HEK293 (cell line): ENCODE results near the gene ARMH4.

Experiments used
- ZEB2 ChIP-seq: fragments of 450-650 bp; formaldehyde crosslinking; IDR thresholded peaks from 2 replicates; pipeline ENCODE4 v1.5.1; 2016; ENCODE audit warnings: missing biosample characterization, missing genetic modification characterization
- ZFP69B ChIP-seq: fragments of 450-650 bp; formaldehyde crosslinking; IDR thresholded peaks from 2 replicates; pipeline ENCODE4 v1.5.1; 2016; ENCODE audit warnings: missing biosample characterization, missing genetic modification characterization
- ZNF274 ChIP-seq, 2 experiments: fragments of 200-500 bp in 1 of 2; fragments of 450-650 bp in 1 of 2; sonication (Bioruptor generic) in 1 of 2; formaldehyde crosslinking in 1 of 2; IDR thresholded peaks; 2 replicates each; pipeline versions ENCODE4 v1.5.1 to v1.6.1; 2014 to 2016; ENCODE audit warnings: borderline replicate concordance in 1 of 2, inconsistent platforms in 1 of 2, low read length in 1 of 2, missing biosample characterization in 1 of 2, missing genetic modification characterization in 1 of 2
- ZNF391 ChIP-seq: fragments of 450-650 bp; formaldehyde crosslinking; IDR thresholded peaks from 2 replicates; pipeline ENCODE4 v1.5.1; 2016; ENCODE audit warnings: low read depth, missing biosample characterization, missing genetic modification characterization, borderline replicate concordance
- ZNF837 ChIP-seq: fragments of 450-650 bp; formaldehyde crosslinking; IDR thresholded peaks from 2 replicates; pipeline ENCODE4 v1.5.1; 2016; ENCODE audit warnings: missing biosample characterization, missing genetic modification characterization
- ZSCAN23 ChIP-seq: fragments of 450-650 bp; formaldehyde crosslinking; IDR thresholded peaks from 2 replicates; pipeline ENCODE4 v1.5.1; 2016; ENCODE audit warnings: missing biosample characterization, missing genetic modification characterization
- TF ChIP-seq, protein P1 (sequence below): fragments of 450-650 bp; formaldehyde crosslinking; IDR thresholded peaks from 2 replicates; pipeline ENCODE4 v1.5.1; 2016; ENCODE audit warnings: missing biosample characterization, missing genetic modification characterization
- TF ChIP-seq, protein P2 (sequence below): fragments of 450-650 bp; formaldehyde crosslinking; IDR thresholded peaks from 2 replicates; pipeline ENCODE4 v1.5.1; 2016; ENCODE audit warnings: missing biosample characterization, missing genetic modification characterization
- TF ChIP-seq, protein P3 (sequence below): fragments of 450-650 bp; formaldehyde crosslinking; IDR thresholded peaks from 2 replicates; pipeline ENCODE4 v1.5.1; 2016; ENCODE audit warnings: missing biosample characterization, missing genetic modification characterization, borderline replicate concordance
- TF ChIP-seq, protein P4 (sequence below): fragments of 450-650 bp; formaldehyde crosslinking; optimal IDR thresholded peaks from 2 replicates; pipeline ENCODE3; 2016; ENCODE audit warnings: missing biosample characterization, mild to moderate bottlenecking, missing genetic modification characterization
- TF ChIP-seq, protein P5 (sequence below): fragments of 450-650 bp; formaldehyde crosslinking; conservative IDR thresholded peaks from 2 replicates; pipeline ENCODE4 v1.5.1; 2016; ENCODE audit warnings: low read depth, missing biosample characterization, missing genetic modification characterization
- TF ChIP-seq, protein P6 (sequence below): sonication (generic); formaldehyde crosslinking; IDR thresholded peaks from 2 replicates; pipeline ENCODE4 v1.8.1; 2022; ENCODE audit warnings: mild to moderate bottlenecking, moderate library complexity, missing genetic modification reagents

DNA sequence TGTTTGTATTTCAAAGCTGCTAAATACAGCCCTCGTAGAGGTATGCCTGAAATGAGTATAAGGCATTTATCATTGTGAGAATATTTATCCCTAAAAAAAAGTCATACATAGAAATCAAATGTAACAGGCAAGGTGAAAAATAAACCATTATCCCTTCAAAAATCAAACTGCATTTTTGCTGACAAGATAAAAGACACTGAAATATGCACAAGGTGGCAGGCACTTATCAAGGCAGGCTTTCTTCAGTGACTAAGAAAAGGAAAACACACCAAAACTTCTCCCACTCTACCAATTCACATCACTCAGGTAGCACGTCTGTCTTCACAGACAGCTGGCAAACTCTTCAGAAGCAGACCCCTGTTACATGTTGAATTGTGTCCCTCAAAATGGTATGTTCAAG is 23.6 kb downstream of the ARMH4 start:
- TF ChIP-seq ZNF274 (IDR thresholded peaks at IDR 0.05; ENCODE audit: low read length) (no peak), ZNF274 (tag by site-specific recombination; IDR thresholded peaks at IDR 0.05; ENCODE audit: borderline replicate concordance) (no peak), ZEB2 (no peak), ZSCAN23 (tag by site-specific recombination) (no peak), ZNF391 (tag by site-specific recombination) (no peak), ZNF837 (tag by site-specific recombination) (no peak), ZFP69B (tag by site-specific recombination) (no peak)
- TF ChIP-seq, protein P1, sequence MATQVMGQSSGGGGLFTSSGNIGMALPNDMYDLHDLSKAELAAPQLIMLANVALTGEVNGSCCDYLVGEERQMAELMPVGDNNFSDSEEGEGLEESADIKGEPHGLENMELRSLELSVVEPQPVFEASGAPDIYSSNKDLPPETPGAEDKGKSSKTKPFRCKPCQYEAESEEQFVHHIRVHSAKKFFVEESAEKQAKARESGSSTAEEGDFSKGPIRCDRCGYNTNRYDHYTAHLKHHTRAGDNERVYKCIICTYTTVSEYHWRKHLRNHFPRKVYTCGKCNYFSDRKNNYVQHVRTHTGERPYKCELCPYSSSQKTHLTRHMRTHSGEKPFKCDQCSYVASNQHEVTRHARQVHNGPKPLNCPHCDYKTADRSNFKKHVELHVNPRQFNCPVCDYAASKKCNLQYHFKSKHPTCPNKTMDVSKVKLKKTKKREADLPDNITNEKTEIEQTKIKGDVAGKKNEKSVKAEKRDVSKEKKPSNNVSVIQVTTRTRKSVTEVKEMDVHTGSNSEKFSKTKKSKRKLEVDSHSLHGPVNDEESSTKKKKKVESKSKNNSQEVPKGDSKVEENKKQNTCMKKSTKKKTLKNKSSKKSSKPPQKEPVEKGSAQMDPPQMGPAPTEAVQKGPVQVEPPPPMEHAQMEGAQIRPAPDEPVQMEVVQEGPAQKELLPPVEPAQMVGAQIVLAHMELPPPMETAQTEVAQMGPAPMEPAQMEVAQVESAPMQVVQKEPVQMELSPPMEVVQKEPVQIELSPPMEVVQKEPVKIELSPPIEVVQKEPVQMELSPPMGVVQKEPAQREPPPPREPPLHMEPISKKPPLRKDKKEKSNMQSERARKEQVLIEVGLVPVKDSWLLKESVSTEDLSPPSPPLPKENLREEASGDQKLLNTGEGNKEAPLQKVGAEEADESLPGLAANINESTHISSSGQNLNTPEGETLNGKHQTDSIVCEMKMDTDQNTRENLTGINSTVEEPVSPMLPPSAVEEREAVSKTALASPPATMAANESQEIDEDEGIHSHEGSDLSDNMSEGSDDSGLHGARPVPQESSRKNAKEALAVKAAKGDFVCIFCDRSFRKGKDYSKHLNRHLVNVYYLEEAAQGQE (tag by site-specific recombination) = no peak
- TF ChIP-seq, protein P2, sequence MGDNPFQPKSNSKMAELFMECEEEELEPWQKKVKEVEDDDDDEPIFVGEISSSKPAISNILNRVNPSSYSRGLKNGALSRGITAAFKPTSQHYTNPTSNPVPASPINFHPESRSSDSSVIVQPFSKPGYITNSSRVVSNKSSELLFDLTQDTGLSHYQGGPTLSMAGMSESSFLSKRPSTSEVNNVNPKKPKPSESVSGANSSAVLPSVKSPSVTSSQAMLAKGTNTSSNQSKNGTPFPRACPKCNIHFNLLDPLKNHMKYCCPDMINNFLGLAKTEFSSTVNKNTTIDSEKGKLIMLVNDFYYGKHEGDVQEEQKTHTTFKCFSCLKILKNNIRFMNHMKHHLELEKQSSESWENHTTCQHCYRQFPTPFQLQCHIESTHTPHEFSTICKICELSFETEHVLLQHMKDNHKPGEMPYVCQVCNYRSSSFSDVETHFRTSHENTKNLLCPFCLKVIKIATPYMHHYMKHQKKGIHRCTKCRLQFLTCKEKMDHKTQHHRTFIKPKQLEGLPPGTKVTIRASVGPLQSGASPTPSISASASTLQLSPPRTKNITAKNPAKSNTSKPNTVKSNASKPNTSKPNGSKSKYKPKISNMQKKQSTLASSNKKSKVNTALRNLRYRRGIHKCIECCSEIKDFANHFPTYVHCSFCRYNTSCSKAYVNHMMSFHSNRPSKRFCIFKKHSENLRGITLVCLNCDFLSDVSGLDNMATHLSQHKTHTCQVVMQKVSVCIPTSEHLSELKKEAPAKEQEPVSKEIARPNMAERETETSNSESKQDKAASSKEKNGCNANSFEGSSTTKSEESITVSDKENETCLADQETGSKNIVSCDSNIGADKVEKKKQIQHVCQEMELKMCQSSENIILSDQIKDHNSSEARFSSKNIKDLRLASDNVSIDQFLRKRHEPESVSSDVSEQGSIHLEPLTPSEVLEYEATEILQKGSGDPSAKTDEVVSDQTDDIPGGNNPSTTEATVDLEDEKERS (tag by site-specific recombination) = no peak
- TF ChIP-seq, protein P3, sequence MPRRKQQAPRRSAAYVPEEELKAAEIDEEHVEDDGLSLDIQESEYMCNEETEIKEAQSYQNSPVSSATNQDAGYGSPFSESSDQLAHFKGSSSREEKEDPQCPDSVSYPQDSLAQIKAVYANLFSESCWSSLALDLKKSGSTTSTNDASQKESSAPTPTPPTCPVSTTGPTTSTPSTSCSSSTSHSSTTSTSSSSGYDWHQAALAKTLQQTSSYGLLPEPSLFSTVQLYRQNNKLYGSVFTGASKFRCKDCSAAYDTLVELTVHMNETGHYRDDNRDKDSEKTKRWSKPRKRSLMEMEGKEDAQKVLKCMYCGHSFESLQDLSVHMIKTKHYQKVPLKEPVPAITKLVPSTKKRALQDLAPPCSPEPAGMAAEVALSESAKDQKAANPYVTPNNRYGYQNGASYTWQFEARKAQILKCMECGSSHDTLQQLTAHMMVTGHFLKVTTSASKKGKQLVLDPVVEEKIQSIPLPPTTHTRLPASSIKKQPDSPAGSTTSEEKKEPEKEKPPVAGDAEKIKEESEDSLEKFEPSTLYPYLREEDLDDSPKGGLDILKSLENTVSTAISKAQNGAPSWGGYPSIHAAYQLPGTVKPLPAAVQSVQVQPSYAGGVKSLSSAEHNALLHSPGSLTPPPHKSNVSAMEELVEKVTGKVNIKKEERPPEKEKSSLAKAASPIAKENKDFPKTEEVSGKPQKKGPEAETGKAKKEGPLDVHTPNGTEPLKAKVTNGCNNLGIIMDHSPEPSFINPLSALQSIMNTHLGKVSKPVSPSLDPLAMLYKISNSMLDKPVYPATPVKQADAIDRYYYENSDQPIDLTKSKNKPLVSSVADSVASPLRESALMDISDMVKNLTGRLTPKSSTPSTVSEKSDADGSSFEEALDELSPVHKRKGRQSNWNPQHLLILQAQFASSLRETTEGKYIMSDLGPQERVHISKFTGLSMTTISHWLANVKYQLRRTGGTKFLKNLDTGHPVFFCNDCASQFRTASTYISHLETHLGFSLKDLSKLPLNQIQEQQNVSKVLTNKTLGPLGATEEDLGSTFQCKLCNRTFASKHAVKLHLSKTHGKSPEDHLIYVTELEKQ (tag by site-specific recombination) = no peak
- TF ChIP-seq, protein P4, sequence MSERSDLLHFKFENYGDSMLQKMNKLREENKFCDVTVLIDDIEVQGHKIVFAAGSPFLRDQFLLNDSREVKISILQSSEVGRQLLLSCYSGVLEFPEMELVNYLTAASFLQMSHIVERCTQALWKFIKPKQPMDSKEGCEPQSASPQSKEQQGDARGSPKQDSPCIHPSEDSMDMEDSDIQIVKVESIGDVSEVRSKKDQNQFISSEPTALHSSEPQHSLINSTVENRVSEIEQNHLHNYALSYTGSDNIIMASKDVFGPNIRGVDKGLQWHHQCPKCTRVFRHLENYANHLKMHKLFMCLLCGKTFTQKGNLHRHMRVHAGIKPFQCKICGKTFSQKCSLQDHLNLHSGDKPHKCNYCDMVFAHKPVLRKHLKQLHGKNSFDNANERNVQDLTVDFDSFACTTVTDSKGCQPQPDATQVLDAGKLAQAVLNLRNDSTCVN (tag by site-specific recombination) = no peak
- TF ChIP-seq, protein P5, sequence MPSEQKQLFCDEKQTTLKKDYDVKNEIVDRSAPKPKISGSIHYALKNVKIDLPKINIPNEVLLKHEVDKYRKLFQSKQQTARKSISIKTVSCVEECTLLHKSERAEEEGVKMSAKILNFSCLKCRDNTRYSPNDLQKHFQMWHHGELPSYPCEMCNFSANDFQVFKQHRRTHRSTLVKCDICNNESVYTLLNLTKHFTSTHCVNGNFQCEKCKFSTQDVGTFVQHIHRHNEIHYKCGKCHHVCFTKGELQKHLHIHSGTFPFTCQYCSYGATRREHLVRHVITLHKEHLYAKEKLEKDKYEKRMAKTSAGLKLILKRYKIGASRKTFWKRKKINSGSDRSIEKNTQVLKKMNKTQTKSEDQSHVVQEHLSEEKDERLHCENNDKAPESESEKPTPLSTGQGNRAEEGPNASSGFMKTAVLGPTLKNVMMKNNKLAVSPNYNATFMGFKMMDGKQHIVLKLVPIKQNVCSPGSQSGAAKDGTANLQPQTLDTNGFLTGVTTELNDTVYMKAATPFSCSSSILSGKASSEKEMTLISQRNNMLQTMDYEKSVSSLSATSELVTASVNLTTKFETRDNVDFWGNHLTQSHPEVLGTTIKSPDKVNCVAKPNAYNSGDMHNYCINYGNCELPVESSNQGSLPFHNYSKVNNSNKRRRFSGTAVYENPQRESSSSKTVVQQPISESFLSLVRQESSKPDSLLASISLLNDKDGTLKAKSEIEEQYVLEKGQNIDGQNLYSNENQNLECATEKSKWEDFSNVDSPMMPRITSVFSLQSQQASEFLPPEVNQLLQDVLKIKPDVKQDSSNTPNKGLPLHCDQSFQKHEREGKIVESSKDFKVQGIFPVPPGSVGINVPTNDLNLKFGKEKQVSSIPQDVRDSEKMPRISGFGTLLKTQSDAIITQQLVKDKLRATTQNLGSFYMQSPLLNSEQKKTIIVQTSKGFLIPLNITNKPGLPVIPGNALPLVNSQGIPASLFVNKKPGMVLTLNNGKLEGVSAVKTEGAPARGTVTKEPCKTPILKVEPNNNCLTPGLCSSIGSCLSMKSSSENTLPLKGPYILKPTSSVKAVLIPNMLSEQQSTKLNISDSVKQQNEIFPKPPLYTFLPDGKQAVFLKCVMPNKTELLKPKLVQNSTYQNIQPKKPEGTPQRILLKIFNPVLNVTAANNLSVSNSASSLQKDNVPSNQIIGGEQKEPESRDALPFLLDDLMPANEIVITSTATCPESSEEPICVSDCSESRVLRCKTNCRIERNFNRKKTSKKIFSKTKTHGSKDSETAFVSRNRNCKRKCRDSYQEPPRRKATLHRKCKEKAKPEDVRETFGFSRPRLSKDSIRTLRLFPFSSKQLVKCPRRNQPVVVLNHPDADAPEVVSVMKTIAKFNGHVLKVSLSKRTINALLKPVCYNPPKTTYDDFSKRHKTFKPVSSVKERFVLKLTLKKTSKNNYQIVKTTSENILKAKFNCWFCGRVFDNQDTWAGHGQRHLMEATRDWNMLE = no peak
- TF ChIP-seq, protein P6, sequence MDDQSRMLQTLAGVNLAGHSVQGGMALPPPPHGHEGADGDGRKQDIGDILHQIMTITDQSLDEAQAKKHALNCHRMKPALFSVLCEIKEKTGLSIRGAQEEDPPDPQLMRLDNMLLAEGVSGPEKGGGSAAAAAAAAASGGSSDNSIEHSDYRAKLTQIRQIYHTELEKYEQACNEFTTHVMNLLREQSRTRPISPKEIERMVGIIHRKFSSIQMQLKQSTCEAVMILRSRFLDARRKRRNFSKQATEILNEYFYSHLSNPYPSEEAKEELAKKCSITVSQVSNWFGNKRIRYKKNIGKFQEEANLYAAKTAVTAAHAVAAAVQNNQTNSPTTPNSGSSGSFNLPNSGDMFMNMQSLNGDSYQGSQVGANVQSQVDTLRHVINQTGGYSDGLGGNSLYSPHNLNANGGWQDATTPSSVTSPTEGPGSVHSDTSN = no peak
